ENCODE data around the gene RBMY1E.
"Not testable (repeated sequence)": the region's sequence is repeated elsewhere in the genome, so short reads cannot be mapped to it uniquely, and the experiment has no call there.

GRCh38 chrY:21894426-21894825 lies 23.4 kb downstream of the RBMY1E start, which contains the start of gene RBMY1D:
- not testable (repeated sequence) for TF ChIP-seq CTCF, POLR2A (IDR thresholded peaks at IDR 0.05)
